ENCODE results near the gene GALNT15. TPM values are rescaled to one million over a fixed set of nuclear protein-coding genes. Genes with fewer than 3 reads are reported as not detected.

GALNT15 gene
- total RNA-seq, 2 experiments from 2014 or later, result not detected

GRCh38 chr3:16207031-16207430 lies 32.6 kb downstream of the GALNT15 start:
- H3K4me3 Mint-ChIP-seq, result no peak overlapping the region
- no peak overlapping the region for H3K27ac Mint-ChIP-seq
- no peaks in the 10 kb centered on the region for H3K9me3 Mint-ChIP-seq
- intact Hi-C loops (cut with micrococcal nuclease), result no loop called here
- ATAC-seq (no peak), DNase-seq (no peak)
- no peak for TF ChIP-seq CTCF (IDR thresholded peaks at IDR 0.05)
- H3K36me3 Mint-ChIP-seq (ENCODE audit: low read depth), result no peaks in the 10 kb centered on the region
- H3K4me1 Mint-ChIP-seq (ENCODE audit: low read depth), result peaks cover 7% of the 10 kb centered on the region
- H3K27me3 Mint-ChIP-seq, result peaks cover 11% of the 10 kb centered on the region
- POLR2A ChIA-PET, result no interaction called here
- CTCF ChIA-PET, result no interaction called here

GRCh38 chr3:16211176-16211904 lies 36.9 kb downstream of the GALNT15 start:
- Mint-ChIP-seq H3K27ac (no peak overlapping the region), H3K4me3 (no peak overlapping the region), H3K9me3 (no peaks in the 10 kb centered on the region), H3K4me1 (ENCODE audit: low read depth) (no peaks in the 10 kb centered on the region), H3K27me3 (no peaks in the 10 kb centered on the region), H3K36me3 (ENCODE audit: low read depth) (no peaks in the 10 kb centered on the region)
- intact Hi-C loops (cut with micrococcal nuclease), result no loop called here
- DNase-seq (no peak), ATAC-seq (no peak)
- POLR2A ChIA-PET, result no interaction called here
- CTCF ChIA-PET, result interaction anchor here (0.7 to 1.5 kb wide), 2 partner anchors 30 to 33 kb away, joined by 3 to 4 read pairs; no protein-coding TSS in a partner anchor
- no peak for TF ChIP-seq CTCF (IDR thresholded peaks at IDR 0.05)

- H3K4me1 Mint-ChIP-seq (ENCODE audit: low read depth), result no peaks in the 10 kb centered on the region
- intact Hi-C loops (cut with micrococcal nuclease), result no loop called here
- no peaks in the 10 kb centered on the region for H3K36me3 Mint-ChIP-seq (ENCODE audit: low read depth)
- TF ChIP-seq CTCF (IDR thresholded peaks at IDR 0.05), result no peak
- H3K9me3 Mint-ChIP-seq, result no peaks in the 10 kb centered on the region
- H3K27ac Mint-ChIP-seq, result no peak overlapping the region
- DNase-seq (no peak), ATAC-seq (no peak)
- peaks cover 1% of the 10 kb centered on the region for H3K27me3 Mint-ChIP-seq
- H3K4me3 Mint-ChIP-seq, result no peak overlapping the region
- ChIA-PET POLR2A (no interaction called here), CTCF (interaction anchor here (1.1 kb wide), 1 partner anchor 36 kb away, joined by 4 read pairs; no protein-coding TSS in a partner anchor)
These were observed 39.9 kb downstream of the GALNT15 start for GRCh38 chr3:16214366-16214765.

GRCh38 chr3:16216373-16216935 lies 42.0 kb downstream of the GALNT15 start:
- ATAC-seq (no peak), DNase-seq (no peak)
- ChIA-PET CTCF (interaction anchor here (1.0 to 1.8 kb wide), 4 partner anchors 13 to 54 kb away, joined by 3 to 4 read pairs (median 4); no protein-coding TSS in a partner anchor), POLR2A (no interaction called here)
- peaks cover 1% of the 10 kb centered on the region for H3K27me3 Mint-ChIP-seq
- intact Hi-C loops (cut with micrococcal nuclease), result no loop called here
- no peaks in the 10 kb centered on the region for H3K9me3 Mint-ChIP-seq
- no peaks in the 10 kb centered on the region for H3K36me3 Mint-ChIP-seq (ENCODE audit: low read depth)
- H3K4me3 Mint-ChIP-seq, result no peak overlapping the region
- no peak for TF ChIP-seq CTCF (IDR thresholded peaks at IDR 0.05)
- H3K4me1 Mint-ChIP-seq (ENCODE audit: low read depth), result no peaks in the 10 kb centered on the region
- H3K27ac Mint-ChIP-seq, result no peak overlapping the region

- H3K27ac Mint-ChIP-seq, result no peak overlapping the region
These were observed 45.3 kb downstream of the GALNT15 start for GRCh38 chr3:16219777-16220176.

More at GRCh38 chr3:16219777-16220176, 45.3 kb downstream of the GALNT15 start:
- ATAC-seq (no peak), DNase-seq (no peak)
- CTCF ChIA-PET, result interaction anchor here (1.5 kb wide), 1 partner anchor 41 kb away, joined by 3 read pairs; no protein-coding TSS in a partner anchor
- POLR2A ChIA-PET, result interaction anchor here (1.0 kb wide), 1 partner anchor 13 kb away, joined by 3 read pairs; no protein-coding TSS in a partner anchor
- Mint-ChIP-seq H3K4me1 (ENCODE audit: low read depth) (no peaks in the 10 kb centered on the region), H3K36me3 (ENCODE audit: low read depth) (no peaks in the 10 kb centered on the region), H3K27me3 (peaks cover 1% of the 10 kb centered on the region), H3K4me3 (no peak overlapping the region), H3K9me3 (no peaks in the 10 kb centered on the region)
- no peak for TF ChIP-seq CTCF (IDR thresholded peaks at IDR 0.05)
- intact Hi-C loops (cut with micrococcal nuclease), result no loop called here
